Dedifferentiated amniotic fluid mesenchymal stem cell (primary cell): ENCODE results near the gene SLCO3A1.

ENCODE experiments used
- DNase-seq: peaks from one replicate; pipeline ENCODE4 v3.0.0-alpha.2; 2016; ENCODE audit errors: extremely low spot score

The SLCO3A1 gene

GRCh38 chr15:91861223-91861622 is 7.7 kb downstream of the SLCO3A1 start:
- no peak for DNase-seq

GRCh38 chr15:91862891-91863504 is 9.5 kb downstream of the SLCO3A1 start:
- DNase-seq, result no peak

- DNase-seq, result no peak
Measured at GRCh38 chr15:91863621-91864255, 10.2 kb downstream of the SLCO3A1 start.

GRCh38 chr15:91864664-91865063 is 11.2 kb downstream of the SLCO3A1 start:
- DNase-seq, result no peak

- no peak for DNase-seq
Measured at GRCh38 chr15:91865486-91865885, 12.0 kb downstream of the SLCO3A1 start.

- DNase-seq, result no peak
Measured at GRCh38 chr15:91865950-91866349, 12.4 kb downstream of the SLCO3A1 start.

GRCh38 chr15:91866371-91866905 is 12.9 kb downstream of the SLCO3A1 start:
- no peak for DNase-seq

GRCh38 chr15:91866971-91867372 is 13.5 kb downstream of the SLCO3A1 start:
- no peak for DNase-seq

- DNase-seq, result no peak
Measured at GRCh38 chr15:91867581-91868026, 14.1 kb downstream of the SLCO3A1 start.

GRCh38 chr15:91870876-91871537 is 17.5 kb downstream of the SLCO3A1 start:
- DNase-seq, result no peak

- DNase-seq, result no peak
Measured at GRCh38 chr15:91871837-91872236, 18.3 kb downstream of the SLCO3A1 start.

GRCh38 chr15:91872356-91873137 is 19.0 kb downstream of the SLCO3A1 start:
- DNase-seq, result no peak

- no peak for DNase-seq
Measured at GRCh38 chr15:91873138-91873536, 19.6 kb downstream of the SLCO3A1 start.

- no peak for DNase-seq
Measured at GRCh38 chr15:91874171-91874570, 20.7 kb downstream of the SLCO3A1 start.

GRCh38 chr15:91874992-91875660 is 21.6 kb downstream of the SLCO3A1 start:
- DNase-seq, result no peak

- DNase-seq, result no peak
Measured at GRCh38 chr15:91876187-91876586, 22.7 kb downstream of the SLCO3A1 start.

- DNase-seq, result no peak
Measured at GRCh38 chr15:91878319-91878870, 24.9 kb downstream of the SLCO3A1 start.

GRCh38 chr15:91879158-91879557 is 25.6 kb downstream of the SLCO3A1 start:
- DNase-seq, result no peak

- no peak for DNase-seq
Measured at GRCh38 chr15:91880373-91880772, 26.9 kb downstream of the SLCO3A1 start.

- no peak for DNase-seq
Measured at GRCh38 chr15:91881569-91882297, 28.2 kb downstream of the SLCO3A1 start.
